Measurements from ENCODE around the gene KRR1. TPM values are rescaled to one million over a fixed set of nuclear protein-coding genes. Genes with fewer than 3 reads are reported as not detected.
"Not testable (repeated sequence)": the region's sequence is repeated elsewhere in the genome, so short reads cannot be mapped to it uniquely, and the experiment has no call there.

The KRR1 gene
- total RNA-seq, 1 donor from 2014 or later, result 85.1 TPM

DNA sequence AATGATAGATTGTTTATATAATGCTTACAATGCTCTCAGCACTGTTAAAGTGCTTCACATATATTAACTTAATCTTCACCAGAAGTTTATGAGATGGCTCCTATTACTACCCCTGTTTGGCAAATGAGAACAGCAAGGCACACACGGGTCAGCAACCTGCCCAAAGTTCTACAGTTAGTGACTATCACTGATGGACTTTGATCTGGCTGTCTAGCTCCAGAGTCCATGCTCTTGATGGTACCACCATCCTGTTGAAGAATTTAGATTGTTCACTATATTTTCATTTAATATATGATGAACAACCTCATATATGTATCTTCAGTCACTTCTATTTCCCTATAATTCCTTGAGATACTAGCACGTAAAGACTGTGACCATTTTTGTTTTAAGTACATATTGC is 20.2 kb downstream of the KRR1 start:
- no peak for DNase-seq
- TF ChIP-seq CTCF (IDR thresholded peaks at IDR 0.05), result no peak
- ChIA-PET CTCF (no interaction called here), POLR2A (no interaction called here)
- H3K9me3 Mint-ChIP-seq, result no peaks in the 10 kb centered on the region
- H3K27me3 Mint-ChIP-seq, result no peaks in the 10 kb centered on the region
- peak overlapping the region; percentile 63 for H3K27ac Mint-ChIP-seq
- H3K4me3 Mint-ChIP-seq, result no peak overlapping the region
- H3K4me1 Mint-ChIP-seq, result peaks cover 48% of the 10 kb centered on the region
- peaks cover 67% of the 10 kb centered on the region for H3K36me3 Mint-ChIP-seq (ENCODE audit: low read depth)
- intact Hi-C loops (cut with micrococcal nuclease), result no loop called here
- no peak for ATAC-seq (ENCODE audit: low read depth)

DNA sequence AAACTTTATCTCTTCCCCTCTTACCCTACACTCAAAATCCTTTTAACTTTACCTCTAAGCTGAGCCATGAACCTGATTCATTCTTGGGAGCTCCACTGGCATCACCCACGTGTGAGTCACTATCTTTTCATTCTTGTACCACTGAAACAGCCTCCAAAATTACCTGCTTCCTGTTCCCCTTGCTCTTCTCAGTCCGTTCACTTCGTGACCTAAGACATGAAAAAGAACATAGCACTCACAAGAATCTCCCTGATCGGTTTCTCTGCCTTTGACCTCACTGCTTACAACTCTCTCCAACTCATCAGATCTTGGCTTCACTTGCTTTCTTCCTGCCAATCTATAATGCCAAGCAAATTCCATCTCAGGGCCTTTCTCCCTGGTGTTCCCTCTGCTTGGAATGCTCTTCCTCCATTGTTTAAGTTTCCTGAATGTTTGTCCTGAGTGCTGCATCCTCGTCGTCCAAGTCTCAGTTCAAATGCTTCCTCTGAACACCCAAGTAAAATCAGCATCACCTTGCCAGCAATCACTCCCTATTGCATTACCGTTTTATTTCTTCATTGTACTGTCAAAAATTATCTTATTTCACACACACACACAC is 21.7 kb downstream of the KRR1 start:
- no peak for TF ChIP-seq CTCF (IDR thresholded peaks at IDR 0.05)
- H3K4me3 Mint-ChIP-seq, result no peak overlapping the region
- H3K36me3 Mint-ChIP-seq (ENCODE audit: low read depth), result peaks cover 70% of the 10 kb centered on the region

GRCh38 chr12:75489187-75489586 is 22.2 kb downstream of the KRR1 start:
- Mint-ChIP-seq H3K9me3 (no peaks in the 10 kb centered on the region), H3K4me3 (no peak overlapping the region), H3K27me3 (no peaks in the 10 kb centered on the region), H3K27ac (peak overlapping the region; percentile 80), H3K36me3 (ENCODE audit: low read depth) (peaks cover 74% of the 10 kb centered on the region), H3K4me1 (peaks cover 59% of the 10 kb centered on the region)
- ChIA-PET CTCF (interaction anchor here (1.0 to 1.9 kb wide), 6 partner anchors 9 to 548 kb away, joined by 3 to 9 read pairs (median 3); no protein-coding TSS in a partner anchor), POLR2A (interaction anchor here (1.7 kb wide), 1 partner anchor 10 kb away, joined by 14 read pairs; the partner anchor contains the start of gene GLIPR1)
- intact Hi-C loops (cut with micrococcal nuclease), result loop anchor here (1.0 to 10.0 kb wide), 4 partner anchors 8 to 856 kb away; partner anchors contain the start of genes BBS10 and GLIPR1L2
- TF ChIP-seq CTCF (IDR thresholded peaks at IDR 0.05), result no peak
- no peak for DNase-seq
- ATAC-seq (ENCODE audit: low read depth), result no peak

More for the DNA sequence above, 21.7 kb downstream of the KRR1 start:
- intact Hi-C loops (cut with micrococcal nuclease), result loop anchor here (1.0 to 10.0 kb wide), 4 partner anchors 8 to 855 kb away; partner anchors contain the start of genes BBS10 and GLIPR1L2
- peaks cover 57% of the 10 kb centered on the region for H3K4me1 Mint-ChIP-seq
- POLR2A ChIA-PET, result interaction anchor here (1.7 kb wide), 1 partner anchor 10 kb away, joined by 14 read pairs; the partner anchor contains the start of gene GLIPR1
- peak overlapping the region; percentile 80 for H3K27ac Mint-ChIP-seq
- DNase-seq, result no peak
- H3K9me3 Mint-ChIP-seq, result no peaks in the 10 kb centered on the region
- H3K27me3 Mint-ChIP-seq, result no peaks in the 10 kb centered on the region
- peak; percentile 79 for ATAC-seq (ENCODE audit: low read depth)
- CTCF ChIA-PET, result interaction anchor here (1.9 kb wide), 1 partner anchor 52 kb away, joined by 9 read pairs; no protein-coding TSS in a partner anchor

GRCh38 chr12:75488553-75488952 is 22.9 kb downstream of the KRR1 start:
- ChIA-PET CTCF (interaction anchor here (1.0 to 1.9 kb wide), 6 partner anchors 10 to 549 kb away, joined by 3 to 9 read pairs (median 3); no protein-coding TSS in a partner anchor), POLR2A (interaction anchor here (0.7 to 1.7 kb wide), 2 partner anchors 9 to 97 kb away, joined by 4 to 14 read pairs; partner anchors contain the start of genes GLIPR1 and GLIPR1L2)
- H3K36me3 Mint-ChIP-seq (ENCODE audit: low read depth), result peaks cover 72% of the 10 kb centered on the region
- ATAC-seq (ENCODE audit: low read depth), result peak; percentile 55
- H3K4me3 Mint-ChIP-seq, result no peak overlapping the region
- no peak for TF ChIP-seq CTCF (IDR thresholded peaks at IDR 0.05)
- H3K27me3 Mint-ChIP-seq, result no peaks in the 10 kb centered on the region
- H3K27ac Mint-ChIP-seq, result peak overlapping the region; percentile 69
- DNase-seq, result no peak
- peaks cover 61% of the 10 kb centered on the region for H3K4me1 Mint-ChIP-seq
- intact Hi-C loops (cut with micrococcal nuclease), result loop anchor here (1.0 to 10.0 kb wide), 3 partner anchors 16 to 856 kb away; partner anchors contain the start of gene BBS10
- H3K9me3 Mint-ChIP-seq, result no peaks in the 10 kb centered on the region

- Mint-ChIP-seq H3K36me3 (ENCODE audit: low read depth) (peaks cover 68% of the 10 kb centered on the region), H3K4me3 (no peak overlapping the region), H3K4me1 (peaks cover 68% of the 10 kb centered on the region), H3K27ac (peak overlapping the region; percentile 55), H3K27me3 (no peaks in the 10 kb centered on the region), H3K9me3 (no peaks in the 10 kb centered on the region)
- DNase-seq (no peak), ATAC-seq (ENCODE audit: low read depth) (no peak)
- intact Hi-C loops (cut with micrococcal nuclease), result loop anchor here (10.0 kb wide), 1 partner anchor 857 kb away; the partner anchor contains the start of gene BBS10
- TF ChIP-seq CTCF (IDR thresholded peaks at IDR 0.05), result no peak
- ChIA-PET POLR2A (interaction anchor here (1.2 kb wide), 1 partner anchor 24 kb away, joined by 4 read pairs; the partner anchor contains the start of gene KRR1), CTCF (interaction anchor here (0.8 kb wide), 1 partner anchor 153 kb away, joined by 3 read pairs; the partner anchor contains the start of gene GLIPR1L1)
These were observed 24.1 kb downstream of the KRR1 start for GRCh38 chr12:75487308-75487707.

DNA sequence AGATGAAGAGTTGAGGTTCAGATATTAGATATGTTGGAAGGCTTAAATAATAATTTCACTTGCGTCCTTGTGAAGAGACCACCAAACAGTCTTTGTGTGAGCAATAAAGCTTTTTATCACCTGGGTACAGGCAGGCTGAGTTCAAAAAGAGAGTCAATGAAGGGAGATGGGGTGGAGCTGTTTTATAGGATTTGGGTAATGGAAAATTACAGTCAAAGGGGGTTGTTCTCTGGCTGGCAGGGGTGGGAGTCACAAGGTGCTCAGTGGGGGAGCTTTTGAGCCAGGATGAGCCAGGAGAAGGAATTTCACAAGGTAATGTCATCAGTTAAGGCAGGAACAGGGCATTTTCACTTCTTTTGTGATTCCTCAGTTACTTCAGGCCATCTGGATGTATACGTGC is 27.0 kb downstream of the KRR1 start:
- Mint-ChIP-seq H3K4me3 (peak overlapping the region; percentile 63), H3K36me3 (ENCODE audit: low read depth) (peaks cover 61% of the 10 kb centered on the region), H3K27ac (peak overlapping the region; percentile 97), H3K4me1 (peaks cover 89% of the 10 kb centered on the region)
- not testable (repeated sequence) for H3K9me3 Mint-ChIP-seq; ATAC-seq (ENCODE audit: low read depth); DNase-seq; H3K27me3 Mint-ChIP-seq
- CTCF ChIA-PET, result interaction anchor here (0.6 to 5.0 kb wide), 23 partner anchors 8 to 598 kb away, joined by 3 to 40 read pairs (median 5); partner anchors contain the start of genes GLIPR1L1, GLIPR1L2 and KRR1
- POLR2A ChIA-PET, result interaction anchor here (0.6 to 8.3 kb wide), 8 partner anchors 11 to 1075 kb away, joined by 3 to 68 read pairs (median 4); partner anchors contain the start of genes GLIPR1L2, KRR1 and OSBPL8
- intact Hi-C loops (cut with micrococcal nuclease), result loop anchor here (5.0 to 10.0 kb wide), 4 partner anchors 860 to 1583 kb away; partner anchors contain the start of genes BBS10, E2F7, OSBPL8 and ZDHHC17
